ENCODE data around the gene GPC6.

- no peak for TF ChIP-seq CTCF (IDR thresholded peaks at IDR 0.05; ENCODE audit: insufficient read depth, low read length, poor library complexity, severe bottlenecking)
- no peak for TF ChIP-seq EZH2phosphoT487 (conservative IDR thresholded peaks at IDR 0.05; ENCODE audit: low read length)
Measured at GRCh38 chr13:93851236-93851635, 624.6 kb downstream of the GPC6 start.
